ENCODE data around the gene GFRAL.

GFRAL gene

DNA sequence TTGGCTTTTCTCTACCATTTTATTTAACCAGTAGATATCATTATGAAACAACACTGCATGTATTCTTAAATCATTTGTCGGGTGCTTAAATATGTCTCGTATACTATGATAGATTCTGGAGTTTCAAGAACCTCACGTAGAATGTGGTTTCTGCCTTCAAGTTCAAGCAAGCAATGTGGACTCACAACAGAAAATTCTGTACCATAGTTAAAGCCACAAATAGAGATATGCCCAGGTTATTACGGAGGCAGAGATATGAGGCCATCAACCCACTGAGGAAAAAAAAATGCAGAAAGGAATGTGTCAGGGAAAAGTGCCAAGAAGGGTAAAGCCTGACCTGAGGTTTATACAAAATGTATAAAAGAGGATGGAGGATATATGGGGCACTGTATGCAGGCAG lies 109.9 kb downstream of the GFRAL start:
- DNase-seq: no peak

DNA sequence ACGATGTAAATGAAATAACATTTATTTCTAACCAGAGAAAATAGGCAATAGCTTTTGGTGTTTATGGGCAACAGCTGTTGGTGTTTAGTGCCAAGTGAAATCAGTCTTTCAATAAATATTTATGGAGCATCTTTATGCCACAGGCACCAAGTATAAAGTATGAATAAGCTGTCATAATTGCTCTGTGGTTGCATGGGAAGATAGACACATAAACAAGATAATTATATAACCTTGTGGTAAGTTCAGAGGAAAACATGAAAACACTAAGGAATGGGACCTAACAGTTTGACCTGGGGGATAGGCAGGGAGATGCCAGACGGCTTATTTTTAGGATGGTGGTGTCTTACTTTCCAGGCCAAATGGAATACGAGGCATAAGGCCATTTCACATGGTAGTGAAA lies 110.9 kb downstream of the GFRAL start:
- DNase-seq: no peak

GRCh38 chr6:55443238-55444134 lies 116.2 kb downstream of the GFRAL start:
- no peak for DNase-seq

GRCh38 chr6:55445648-55446204 lies 118.5 kb downstream of the GFRAL start:
- DNase-seq: no peak

GRCh38 chr6:55447891-55448290 lies 120.6 kb downstream of the GFRAL start:
- DNase-seq: no peak

GRCh38 chr6:55448451-55448850 lies 121.2 kb downstream of the GFRAL start:
- DNase-seq: no peak

DNA sequence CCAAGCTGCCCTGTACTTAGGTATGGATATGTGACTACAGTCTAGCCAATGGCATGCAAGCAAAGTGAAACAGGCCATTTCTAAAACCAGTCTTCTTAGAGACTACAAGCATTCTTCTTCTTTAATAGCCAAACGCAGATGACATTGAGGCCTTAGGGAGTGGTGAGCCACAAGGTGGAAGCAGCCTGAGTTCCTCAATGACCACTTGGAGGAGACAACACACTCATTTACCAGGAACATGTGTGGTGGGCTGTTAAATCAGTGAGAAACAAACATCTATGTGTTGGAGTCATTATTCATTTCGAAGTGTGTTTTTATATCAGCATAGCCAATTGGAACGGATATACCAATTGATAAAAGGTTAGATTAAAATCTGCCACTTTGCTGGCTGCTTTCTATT lies 122.0 kb downstream of the GFRAL start:
- no peak for DNase-seq

- DNase-seq: no peak
Measured at GRCh38 chr6:55450005-55450404, 122.7 kb downstream of the GFRAL start.

Measured in activated T-cell treated with anti-CD3 and anti-CD28 coated beads, Interleukin-2, amount 50 U/mL, for 1 hour (primary cell).